Gastrocnemius medialis (tissue), 4 donors: ENCODE measurements around the gene RPL3. TPM values are rescaled to one million over a fixed set of nuclear protein-coding genes. Genes with fewer than 3 reads are reported as not detected.
A peak's percentile ranks its signal among the peaks of the same experiment; 100 is the strongest.

Experiments used
- ATAC-seq, 2 donors: fragments of 150-250 bp; one replicate each; pipeline ENCODE4 v1.9.1; 2016
- DNase-seq, 2 donors: peaks; one replicate each; pipeline ENCODE4 v3.0.0-alpha.2; 2019
- H3K27ac ChIP-seq, 4 donors: fragments of 200-600 bp; sonication (generic); 1 replicate in 1 of 4; 2 replicates in 3 of 4; pipeline ENCODE4 v1.5.1; 2016 to 2018; ENCODE audit warnings: mild to moderate bottlenecking in 2 of 4, moderate library complexity in 1 of 4
- H3K27me3 ChIP-seq, 3 donors: fragments of 200-600 bp; sonication (generic) in 2 of 3; 1 replicate in 1 of 3; 2 replicates in 2 of 3; pipeline versions ENCODE4 v1.5.1 to v1.6.0; 2016 to 2019; ENCODE audit warnings: mild to moderate bottlenecking in 1 of 3, moderate library complexity in 1 of 3
- H3K36me3 ChIP-seq, 2 donors: fragments of 200-600 bp; sonication (generic) in 1 of 2; one replicate each; pipeline ENCODE4 v1.5.1; 2017 to 2018
- H3K4me1 ChIP-seq, 2 donors: fragments of 200-600 bp; sonication (generic) in 1 of 2; one replicate each; pipeline ENCODE4 v1.5.1; 2016 to 2017; ENCODE audit warnings: mild to moderate bottlenecking in 2 of 2
- H3K4me3 ChIP-seq, 4 donors: fragments of 200-600 bp; sonication (generic) in 3 of 4; 1 replicate in 1 of 4; 2 replicates in 3 of 4; pipeline ENCODE4 v1.5.1; 2016 to 2019; ENCODE audit warnings: mild to moderate bottlenecking in 2 of 4
- H3K9me3 ChIP-seq, 3 donors: fragments of 200-600 bp; sonication (generic) in 2 of 3; 1 replicate in 1 of 3; 2 replicates in 2 of 3; pipeline ENCODE4 v1.5.1; 2016 to 2019
- POLR2A ChIP-seq, 2 donors: fragments of 450-650 bp; IDR thresholded peaks; one replicate each; pipeline ENCODE4 v1.6.1; 2017; ENCODE audit warnings: antibody characterized with exemption in 2 of 2, mild to moderate bottlenecking in 2 of 2, moderate library complexity in 2 of 2
- in situ Hi-C, 4 donors: fragments of 200-750 bp; cut with MboI; loops; one replicate each; pipeline versions ENCODE4 v1.15.0 to v1.8.0; 2017; ENCODE audit warnings: low sequenced_read_pairs in 4 of 4
- intact Hi-C: fragments of 100-400 bp; cut with DNase I; formaldehyde crosslinking; loops from one replicate; pipeline ENCODE4 v1.15.1; 2023; ENCODE audit warnings: low total_unique reads
- total RNA-seq, 4 donors: library from RNA; depleted of rRNA; stranded (reverse); fragments of >200 nt; gene quantifications; one replicate each; pipeline versions ENCODE4 v1.1.0 to v1.2.3, GENCODE V29; 2016
- TF ChIP-seq, protein P1 (sequence below), 5 experiments: fragments of 450-650 bp in 3 of 5; fragments of 200-600 bp in 2 of 5; sonication (generic) in 2 of 5; IDR thresholded peaks in 4 of 5; conservative IDR thresholded peaks in 1 of 5; 1 replicate in 4 of 5; 2 replicates in 1 of 5; pipeline ENCODE4 v1.5.1; 2016 to 2019; ENCODE audit warnings: antibody characterized with exemption in 5 of 5, mild to moderate bottlenecking in 3 of 5, moderate library complexity in 3 of 5

The RPL3 gene
- total RNA-seq, 4 donors from 2014 or later: 261 to 680 (median 391) TPM

DNA sequence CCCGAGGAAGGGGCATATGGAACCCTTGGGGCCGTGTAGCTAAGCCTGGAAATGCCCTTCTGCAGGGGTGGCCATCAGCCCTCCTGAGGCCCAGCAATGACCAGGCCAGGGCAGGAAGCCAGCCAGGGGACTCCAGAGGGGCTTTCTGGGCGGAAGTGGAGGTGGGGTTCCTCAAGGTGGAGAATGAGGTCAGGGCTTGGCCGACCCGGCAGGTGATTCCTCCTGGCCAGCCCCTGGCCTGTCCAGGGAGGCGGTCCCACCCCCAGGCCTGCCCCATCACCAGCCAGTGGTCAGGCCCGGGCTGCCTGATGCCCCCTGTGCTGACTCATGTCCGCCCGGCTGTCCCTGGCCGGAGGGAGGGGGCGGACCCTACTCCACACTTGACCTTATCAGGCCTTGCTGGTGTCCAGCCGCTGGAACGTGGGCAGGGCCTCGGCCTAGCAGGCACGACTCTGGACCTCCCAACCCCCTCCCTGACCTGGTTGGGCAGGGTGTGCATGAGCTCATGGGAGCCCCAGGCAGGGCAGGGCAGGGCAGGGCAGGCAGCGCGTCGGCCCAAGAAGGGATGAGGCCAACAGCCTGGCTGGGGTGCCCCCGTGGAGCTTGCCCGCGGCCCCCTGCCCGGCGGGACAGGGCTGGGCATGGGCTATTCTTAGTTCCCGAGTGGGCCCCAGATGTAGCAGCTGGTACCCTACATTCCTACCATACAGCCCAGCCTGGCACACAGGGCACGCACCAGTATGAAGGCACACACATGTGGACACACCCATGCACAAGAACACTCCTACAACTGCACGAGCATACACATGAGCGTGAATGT is 35.9 kb downstream of the RPL3 start:
- Histone ChIP-seq H3K4me3 (no peak overlapping the region), H3K27ac (peak overlapping the region; percentile 86 to 92 (median 90)), H3K9me3 (no peaks in the 10 kb centered on the region), H3K27me3 (no peaks in the 10 kb centered on the region), H3K36me3 (no peaks in the 10 kb centered on the region), H3K4me1 (peaks cover 18 to 22% of the 10 kb centered on the region in 2 donors)
- intact Hi-C loops (loop anchor here (1.0 to 2.0 kb wide), 4 partner anchors 33 to 112 kb away; partner anchors contain the start of gene PDGFB), in situ Hi-C loops (no loop called here)
- TF ChIP-seq POLR2A (IDR thresholded peaks at IDR 0.05): peak in 1 of 2 donors; percentile 35
- TF ChIP-seq, protein P1, sequence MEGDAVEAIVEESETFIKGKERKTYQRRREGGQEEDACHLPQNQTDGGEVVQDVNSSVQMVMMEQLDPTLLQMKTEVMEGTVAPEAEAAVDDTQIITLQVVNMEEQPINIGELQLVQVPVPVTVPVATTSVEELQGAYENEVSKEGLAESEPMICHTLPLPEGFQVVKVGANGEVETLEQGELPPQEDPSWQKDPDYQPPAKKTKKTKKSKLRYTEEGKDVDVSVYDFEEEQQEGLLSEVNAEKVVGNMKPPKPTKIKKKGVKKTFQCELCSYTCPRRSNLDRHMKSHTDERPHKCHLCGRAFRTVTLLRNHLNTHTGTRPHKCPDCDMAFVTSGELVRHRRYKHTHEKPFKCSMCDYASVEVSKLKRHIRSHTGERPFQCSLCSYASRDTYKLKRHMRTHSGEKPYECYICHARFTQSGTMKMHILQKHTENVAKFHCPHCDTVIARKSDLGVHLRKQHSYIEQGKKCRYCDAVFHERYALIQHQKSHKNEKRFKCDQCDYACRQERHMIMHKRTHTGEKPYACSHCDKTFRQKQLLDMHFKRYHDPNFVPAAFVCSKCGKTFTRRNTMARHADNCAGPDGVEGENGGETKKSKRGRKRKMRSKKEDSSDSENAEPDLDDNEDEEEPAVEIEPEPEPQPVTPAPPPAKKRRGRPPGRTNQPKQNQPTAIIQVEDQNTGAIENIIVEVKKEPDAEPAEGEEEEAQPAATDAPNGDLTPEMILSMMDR (IDR thresholded peaks at IDR 0.05 in 4 of 5, conservative IDR thresholded peaks at IDR 0.05 in 1 of 5): no peak
- DNase-seq (peak; percentile 80 to 94), ATAC-seq (peak; percentile 69 to 77)

DNA sequence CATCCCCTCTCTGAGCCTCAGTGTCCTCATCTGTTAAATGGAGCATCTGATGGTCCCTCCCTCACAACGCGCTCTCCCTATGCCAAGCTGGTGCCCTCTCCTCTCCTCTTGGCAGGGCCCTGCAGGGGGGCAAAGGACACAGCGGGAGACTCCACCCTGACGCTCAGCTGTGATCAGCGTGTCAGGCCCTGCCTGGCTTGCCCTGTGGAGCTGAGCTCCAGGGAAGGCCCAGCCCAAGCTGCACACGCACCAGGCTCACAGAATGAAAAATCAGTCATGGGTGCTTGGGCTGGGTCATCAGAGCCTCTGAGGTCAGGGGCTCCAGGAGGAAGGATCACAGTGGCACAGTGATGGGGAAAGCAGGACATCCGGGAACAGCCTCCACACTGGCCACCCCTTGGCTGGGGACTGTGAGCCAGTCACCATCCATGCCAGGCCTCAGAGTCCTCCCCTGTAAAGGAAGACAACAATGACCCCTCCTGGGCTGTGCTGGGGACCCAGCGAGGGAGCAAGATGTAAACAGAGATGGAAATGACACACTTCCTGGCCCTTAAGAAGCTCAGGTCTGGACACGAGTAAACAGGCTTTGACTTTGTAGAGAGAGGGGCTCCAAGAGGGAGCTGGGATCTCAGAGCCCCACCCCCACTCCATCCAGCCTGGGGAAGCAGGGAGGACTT is 36.6 kb downstream of the RPL3 start:
- H3K9me3 ChIP-seq: no peaks in the 10 kb centered on the region
- in situ Hi-C loops (no loop called here), intact Hi-C loops (loop anchor here (1.0 to 2.0 kb wide), 4 partner anchors 34 to 111 kb away; partner anchors contain the start of gene PDGFB)
- H3K27me3 ChIP-seq: no peaks in the 10 kb centered on the region
- peaks cover 25 to 29% of the 10 kb centered on the region in 2 donors for H3K4me1 ChIP-seq
- no peak overlapping the region for H3K4me3 ChIP-seq
- TF ChIP-seq, protein P1 (IDR thresholded peaks at IDR 0.05 in 4 of 5, conservative IDR thresholded peaks at IDR 0.05 in 1 of 5): peak in 3 of 5 experiments; percentile 7 to 39 (median 26)
- no peak for TF ChIP-seq POLR2A (IDR thresholded peaks at IDR 0.05)
- ATAC-seq: peak; percentile 57 to 67
- peak overlapping the region; percentile 86 to 92 (median 90) for H3K27ac ChIP-seq
- H3K36me3 ChIP-seq: no peaks in the 10 kb centered on the region
- peak in 1 of 2 donors; percentile 65 for DNase-seq

DNA sequence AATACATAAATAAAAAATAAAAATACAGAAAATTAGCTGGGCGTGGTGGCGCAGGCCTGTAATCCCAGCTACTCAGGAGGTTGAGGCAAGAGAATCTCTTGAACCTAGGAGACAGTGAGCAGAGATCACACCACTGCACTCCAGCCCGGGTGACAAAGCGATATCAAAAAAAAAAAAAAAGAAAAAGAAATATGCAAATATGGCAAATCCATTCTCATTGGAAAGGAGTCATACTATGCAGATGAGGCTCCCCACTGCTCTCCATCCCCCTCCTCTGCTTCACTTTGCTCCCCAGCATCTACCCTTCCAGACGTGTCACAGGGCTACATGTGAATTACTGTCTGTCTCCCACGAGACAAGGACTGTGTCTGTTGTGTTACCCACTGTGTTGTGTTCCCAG is 38.3 kb downstream of the RPL3 start:
- ATAC-seq (no peak), DNase-seq (no peak)
- Histone ChIP-seq H3K27me3 (no peaks in the 10 kb centered on the region), H3K4me1 (peaks cover 34 to 37% of the 10 kb centered on the region in 2 donors), H3K36me3 (no peaks in the 10 kb centered on the region), H3K9me3 (no peaks in the 10 kb centered on the region), H3K27ac (peak overlapping the region; percentile 86 to 92 (median 90)), H3K4me3 (no peak overlapping the region)
- intact Hi-C loops: no loop called here
- TF ChIP-seq POLR2A (IDR thresholded peaks at IDR 0.05): no peak
- TF ChIP-seq, protein P1 (IDR thresholded peaks at IDR 0.05 in 4 of 5, conservative IDR thresholded peaks at IDR 0.05 in 1 of 5): no peak
- in situ Hi-C loops: no loop called here

DNA sequence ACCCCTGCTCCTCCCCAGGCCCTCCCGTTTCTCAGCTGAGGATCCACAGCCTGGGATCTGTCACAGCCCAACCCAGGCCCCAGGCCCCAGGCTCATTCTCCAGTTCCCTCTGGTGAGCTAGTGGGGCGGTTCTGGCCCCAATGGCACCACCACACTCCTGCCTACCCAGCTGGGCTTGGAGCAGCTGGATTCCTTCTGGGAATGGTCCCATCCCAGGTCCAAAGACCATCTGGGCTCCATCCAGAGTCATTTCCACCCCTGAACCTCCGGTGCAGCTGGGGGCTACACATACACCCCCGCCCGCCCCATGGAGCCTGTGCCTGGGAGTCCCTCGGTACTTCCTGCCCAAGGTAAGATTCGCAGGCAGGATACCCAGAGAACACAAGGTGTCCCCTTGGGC is 39.2 kb downstream of the RPL3 start:
- peak overlapping the region; percentile 29 to 92 (median 81) for H3K27ac ChIP-seq
- in situ Hi-C loops: no loop called here

More for the DNA sequence above, 39.2 kb downstream of the RPL3 start:
- H3K9me3 ChIP-seq: no peaks in the 10 kb centered on the region
- TF ChIP-seq, protein P1 (IDR thresholded peaks at IDR 0.05 in 4 of 5, conservative IDR thresholded peaks at IDR 0.05 in 1 of 5): no peak
- no peak for TF ChIP-seq POLR2A (IDR thresholded peaks at IDR 0.05)
- no peak for DNase-seq
- no peaks in the 10 kb centered on the region for H3K36me3 ChIP-seq
- no peaks in the 10 kb centered on the region for H3K27me3 ChIP-seq
- no peak for ATAC-seq
- intact Hi-C loops: no loop called here
- H3K4me1 ChIP-seq: peaks cover 34 to 37% of the 10 kb centered on the region in 2 donors
- no peak overlapping the region for H3K4me3 ChIP-seq
